Measurements from ENCODE around the gene TMEM170B.

The TMEM170B gene

DNA sequence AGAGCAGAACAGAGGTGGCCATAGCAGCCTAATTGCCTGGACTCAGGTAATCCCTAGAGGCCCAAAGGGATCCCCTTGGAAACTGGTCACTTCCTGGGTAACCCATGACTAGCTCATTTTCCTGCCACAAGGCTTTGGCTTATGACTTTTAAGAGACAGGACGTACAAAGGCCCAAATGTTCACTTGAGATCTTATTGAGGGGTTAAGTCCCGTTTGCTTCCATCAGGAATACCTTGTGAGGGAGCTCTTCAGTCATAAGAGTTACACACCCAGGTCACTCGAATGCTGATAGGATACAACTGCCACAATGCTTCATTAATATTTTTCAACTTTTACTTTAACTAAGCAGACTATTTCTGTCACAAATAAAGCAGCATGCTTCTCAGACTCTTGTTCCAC is 51.7 kb downstream of the TMEM170B start:
- DNase-seq = no peak

DNA sequence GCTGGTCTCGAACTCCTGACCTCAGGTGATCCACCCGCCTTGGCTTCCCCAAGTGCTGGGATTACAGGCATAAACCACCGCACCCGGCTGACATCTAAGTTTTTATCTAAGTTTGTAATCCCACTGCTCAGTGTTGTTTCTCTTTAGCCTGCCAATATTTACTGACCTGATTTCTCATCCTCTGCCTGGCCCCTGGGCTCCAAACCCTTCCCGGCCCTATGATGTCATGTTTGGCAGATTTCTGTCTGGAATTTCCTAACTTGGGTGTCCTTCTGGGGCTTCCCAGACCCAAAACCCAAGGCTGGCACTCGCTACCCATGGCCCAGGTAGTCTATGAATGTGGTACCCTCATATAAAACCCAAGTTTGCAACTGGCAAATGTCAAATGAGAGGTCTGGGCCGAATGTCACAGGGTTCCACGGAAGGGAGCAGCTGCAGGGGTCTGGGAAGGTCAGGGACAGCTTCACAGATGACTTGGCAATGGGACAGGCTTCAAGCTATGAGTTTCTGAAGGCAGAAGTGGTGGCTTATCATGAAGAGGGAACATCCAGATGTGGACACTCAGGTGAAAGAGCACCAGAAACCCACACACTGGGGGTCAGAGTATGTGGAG is 54.9 kb downstream of the TMEM170B start:
- DNase-seq = no peak

DNA sequence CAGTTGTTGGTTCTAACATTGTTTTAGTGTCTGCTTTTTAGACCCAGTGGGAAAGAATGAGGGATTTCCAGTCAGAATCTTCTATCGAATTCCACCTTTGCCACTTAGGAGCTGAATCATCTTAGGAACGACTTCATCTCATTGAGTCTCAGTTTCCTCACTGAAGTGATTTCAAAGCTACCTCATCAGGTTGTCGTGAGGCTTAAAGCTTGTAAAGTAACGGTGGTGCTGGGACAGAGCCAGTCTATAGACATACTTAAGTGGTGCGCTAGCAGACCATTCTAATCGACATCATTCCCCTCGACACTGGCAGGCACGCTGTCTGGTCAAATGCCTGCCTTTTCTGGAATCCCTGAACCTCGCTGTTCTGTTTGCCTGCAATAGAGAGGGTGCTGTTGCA is 55.5 kb downstream of the TMEM170B start:
- DNase-seq = no peak

DNA sequence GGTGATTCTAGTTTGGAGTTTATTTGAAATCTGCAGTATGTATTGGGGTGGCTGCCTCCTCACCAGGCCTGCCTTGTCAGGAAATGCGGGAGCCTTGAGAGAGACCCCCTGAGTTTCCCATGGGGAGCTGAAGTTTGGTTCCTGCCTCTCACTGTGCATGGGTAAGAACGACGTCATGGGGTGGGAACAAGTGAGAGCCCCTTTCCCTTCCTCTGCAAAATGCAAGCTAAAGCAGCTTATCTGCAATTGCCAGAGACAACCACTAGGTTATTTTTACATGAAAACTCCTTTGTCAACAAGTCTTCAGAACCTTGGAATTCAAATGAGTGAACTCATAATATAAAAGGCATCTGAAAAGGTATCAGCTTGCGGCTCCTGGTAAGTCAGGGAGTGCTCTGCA is 58.4 kb downstream of the TMEM170B start:
- DNase-seq = no peak

DNA sequence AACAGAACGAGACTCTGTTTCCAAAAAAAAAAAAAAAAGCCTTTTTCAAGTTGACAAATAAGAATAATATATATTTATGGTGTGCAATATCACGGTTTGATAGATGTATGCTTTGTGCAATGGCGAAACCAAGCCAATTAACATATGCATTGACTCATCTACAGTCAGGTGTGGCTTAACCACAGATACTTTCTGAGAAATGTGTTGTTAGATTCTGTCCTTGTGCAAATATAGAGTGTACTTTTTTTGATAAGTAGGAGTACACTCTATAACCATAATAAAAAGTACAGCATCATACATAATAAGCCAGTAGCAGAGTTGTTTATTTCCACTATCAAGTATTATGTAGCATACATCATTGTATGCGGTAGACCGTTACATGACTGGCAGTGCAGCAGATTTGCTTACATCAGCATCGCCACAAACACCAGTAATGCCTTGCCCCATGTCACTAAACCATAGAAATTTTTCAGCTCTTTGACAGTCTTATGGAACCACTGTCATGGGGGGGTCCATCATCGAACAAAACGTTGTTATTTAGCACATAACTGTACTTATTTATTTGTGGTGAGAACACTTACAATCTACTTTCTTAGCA is 59.2 kb downstream of the TMEM170B start:
- no peak for DNase-seq

DNA sequence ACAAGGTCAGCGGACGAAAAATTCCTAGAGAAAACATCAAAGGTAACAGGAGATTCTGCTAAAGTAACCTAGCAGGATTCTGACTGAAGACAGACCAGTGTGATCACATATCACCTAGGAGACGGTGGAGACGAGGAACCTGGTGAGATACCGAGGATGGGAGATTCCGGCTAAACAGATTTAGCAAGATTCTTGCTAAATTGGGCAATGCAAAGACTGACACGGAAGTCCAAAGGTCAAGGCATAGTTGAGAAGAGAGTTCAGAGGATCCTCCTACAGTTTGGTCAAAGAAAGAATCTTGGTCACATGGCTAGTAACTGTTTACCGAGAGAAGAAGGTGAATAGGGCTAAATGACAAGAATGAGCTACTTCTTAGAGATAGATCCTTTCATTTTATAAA is 61.1 kb downstream of the TMEM170B start:
- DNase-seq = no peak

DNA sequence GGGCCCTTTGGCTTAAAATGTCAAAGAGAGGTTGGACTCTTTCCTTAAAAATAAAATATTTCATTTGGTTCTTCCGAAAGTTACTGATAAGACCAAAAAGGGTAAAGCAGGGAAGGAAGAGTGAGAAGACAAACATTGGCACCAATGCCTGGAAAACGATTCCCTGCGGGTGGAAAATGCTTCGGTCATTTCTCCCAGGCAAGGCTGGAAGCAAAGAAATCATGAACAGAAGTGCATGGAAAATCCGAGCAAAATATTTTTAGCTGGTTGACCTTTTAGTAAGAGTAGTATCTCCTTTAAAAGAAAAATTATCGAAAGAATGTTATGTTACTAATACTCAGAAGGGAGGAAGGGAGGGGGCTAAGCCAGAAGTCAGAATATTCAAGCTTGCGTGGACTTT is 62.7 kb downstream of the TMEM170B start:
- no peak for DNase-seq

DNA sequence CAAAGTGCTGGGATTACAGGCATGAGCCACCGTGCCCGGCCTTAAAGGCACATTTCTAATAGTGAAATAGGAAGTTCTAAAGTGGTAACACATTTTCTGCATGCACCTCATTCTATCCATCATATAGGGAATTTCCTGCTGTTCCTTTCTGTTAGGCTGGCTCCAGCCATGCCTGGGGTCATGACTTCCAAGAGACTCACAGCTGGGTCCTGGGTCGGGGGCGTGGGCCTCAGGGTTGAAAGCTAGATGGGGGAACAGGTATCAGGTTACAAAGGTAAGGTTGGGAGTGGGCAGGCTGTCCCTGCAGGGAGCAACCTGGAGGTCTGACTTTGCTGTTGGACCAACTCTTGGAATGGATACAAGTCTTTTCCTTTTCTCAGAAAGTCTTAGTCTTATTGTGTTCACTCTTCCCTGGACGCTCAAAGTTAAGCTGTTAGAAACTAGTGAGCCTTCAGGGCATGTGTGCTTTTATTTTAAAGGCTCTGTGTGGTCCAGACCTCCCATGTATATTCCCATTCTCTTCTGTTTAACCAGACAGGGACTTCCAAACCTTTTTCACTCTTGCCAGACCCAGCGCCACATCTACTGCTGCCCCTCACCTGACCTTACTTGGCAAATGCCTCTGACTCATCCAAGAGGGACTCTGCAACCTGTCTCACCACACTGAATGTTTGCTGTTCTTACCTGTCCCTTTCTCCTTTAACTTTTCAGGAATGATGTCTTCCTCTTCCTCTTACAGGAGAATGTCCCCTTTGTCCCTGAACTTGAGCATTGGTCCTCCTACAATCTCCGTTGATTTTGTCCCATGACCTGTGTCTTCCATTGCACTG is 64.4 kb downstream of the TMEM170B start:
- no peak for DNase-seq

DNA sequence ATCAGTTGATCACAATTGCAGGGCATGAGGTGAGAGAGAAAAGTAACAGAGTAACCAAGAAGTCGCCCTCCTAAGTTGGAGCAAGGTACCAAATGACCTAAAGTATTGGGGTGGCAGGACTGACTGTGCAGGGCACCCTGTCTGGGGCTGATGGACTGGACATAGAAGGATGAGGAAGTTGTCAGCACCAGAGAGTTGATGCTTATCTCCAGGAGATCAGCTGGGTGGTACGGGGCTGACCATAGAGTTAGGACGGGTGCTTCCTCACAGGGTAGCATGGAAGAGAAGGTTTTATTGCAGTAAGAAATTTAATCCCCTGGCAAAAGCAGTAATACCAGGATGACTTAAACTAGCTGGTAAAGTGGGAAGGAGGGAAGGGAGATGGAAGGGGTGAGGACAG is 66.7 kb downstream of the TMEM170B start:
- no peak for DNase-seq

DNA sequence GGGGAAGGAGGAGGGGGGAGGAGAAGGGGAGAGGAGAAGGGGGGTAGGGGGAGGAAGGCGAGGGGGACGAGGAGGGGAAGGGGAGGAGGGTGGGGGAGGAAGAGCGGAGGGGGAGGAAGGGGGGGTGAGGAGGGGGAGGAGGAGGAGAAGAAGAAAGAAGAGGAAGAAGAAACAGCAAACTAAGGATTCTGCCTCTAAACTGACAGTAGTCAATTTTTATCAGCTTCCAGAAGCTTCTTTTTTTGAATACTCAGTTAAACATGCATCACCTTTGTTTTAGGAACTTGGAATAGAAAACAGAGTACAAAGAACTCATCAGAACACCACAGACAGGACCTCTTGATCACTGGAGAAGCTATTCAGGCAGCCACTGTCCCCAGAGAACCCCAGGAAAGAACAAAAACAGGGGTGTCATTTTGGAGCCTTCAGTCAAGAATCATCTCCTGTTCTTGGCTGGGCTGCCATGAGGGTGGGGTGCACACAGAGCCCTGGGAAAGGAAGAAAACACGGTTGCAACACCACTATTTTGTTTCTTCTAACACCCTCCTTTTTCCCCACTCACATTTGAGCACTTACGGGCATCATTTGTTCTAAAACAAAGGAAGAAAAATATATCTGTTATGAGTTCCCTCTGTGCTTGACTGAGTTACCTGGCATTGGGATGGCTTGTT is 67.4 kb downstream of the TMEM170B start:
- DNase-seq = no peak

DNA sequence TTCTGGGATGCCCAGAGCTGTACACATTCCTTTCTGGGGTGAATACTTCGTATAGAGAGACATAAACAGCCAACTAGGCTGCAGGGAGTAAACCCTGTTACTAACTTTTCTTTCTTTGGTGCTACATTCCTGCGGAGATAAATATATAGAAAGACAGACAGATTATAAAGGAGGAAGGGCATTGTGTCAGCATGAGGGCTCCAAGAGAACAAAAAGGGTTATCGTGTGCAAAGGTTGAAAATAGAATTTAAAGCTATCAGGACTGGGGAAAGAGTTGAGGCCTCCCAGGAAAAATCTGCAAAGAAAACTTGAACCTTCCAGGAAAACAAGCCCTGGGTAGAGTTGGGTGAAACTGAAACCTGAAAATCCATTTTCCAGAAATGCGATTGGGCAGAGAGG is 68.0 kb downstream of the TMEM170B start:
- no peak for DNase-seq

DNA sequence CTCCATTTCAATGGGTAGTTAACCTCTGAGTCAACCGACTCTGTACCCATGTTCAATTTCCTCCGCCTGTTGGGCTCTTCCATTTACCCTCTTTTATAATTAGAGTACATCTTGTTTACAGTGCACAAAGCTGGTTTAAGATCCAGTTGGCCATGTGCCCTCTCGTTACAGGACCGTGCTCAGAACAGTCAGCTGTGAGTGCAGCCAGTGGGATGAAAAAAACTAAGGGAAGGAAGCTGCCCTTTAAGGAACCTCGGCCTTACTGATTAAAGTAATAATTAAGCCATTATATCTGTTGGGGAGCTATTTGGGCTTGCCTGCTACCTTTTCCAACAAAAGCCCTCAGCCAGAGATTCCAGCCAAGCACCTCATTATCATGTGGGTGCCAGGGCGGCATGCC is 68.8 kb downstream of the TMEM170B start:
- DNase-seq = no peak

DNA sequence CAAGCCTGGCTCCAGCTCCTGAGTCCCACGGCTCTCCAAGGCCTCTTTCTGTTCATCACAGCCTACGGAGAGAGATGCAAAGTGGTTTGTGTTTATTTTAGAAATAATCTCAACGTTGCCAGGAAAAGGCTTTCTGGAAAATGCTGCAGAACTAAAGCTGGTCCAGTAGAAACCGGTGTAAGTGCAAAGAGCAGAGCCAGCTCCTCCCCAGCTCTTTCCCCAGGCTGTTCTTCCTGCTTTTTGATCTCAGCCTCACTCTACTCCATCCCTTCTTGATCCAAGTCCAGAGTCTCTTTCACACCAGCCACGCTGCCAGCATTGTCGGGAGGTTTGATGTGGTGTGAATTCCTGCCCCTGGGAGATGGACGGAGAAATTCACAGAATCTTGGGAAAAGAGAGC is 69.8 kb downstream of the TMEM170B start:
- DNase-seq = no peak

DNA sequence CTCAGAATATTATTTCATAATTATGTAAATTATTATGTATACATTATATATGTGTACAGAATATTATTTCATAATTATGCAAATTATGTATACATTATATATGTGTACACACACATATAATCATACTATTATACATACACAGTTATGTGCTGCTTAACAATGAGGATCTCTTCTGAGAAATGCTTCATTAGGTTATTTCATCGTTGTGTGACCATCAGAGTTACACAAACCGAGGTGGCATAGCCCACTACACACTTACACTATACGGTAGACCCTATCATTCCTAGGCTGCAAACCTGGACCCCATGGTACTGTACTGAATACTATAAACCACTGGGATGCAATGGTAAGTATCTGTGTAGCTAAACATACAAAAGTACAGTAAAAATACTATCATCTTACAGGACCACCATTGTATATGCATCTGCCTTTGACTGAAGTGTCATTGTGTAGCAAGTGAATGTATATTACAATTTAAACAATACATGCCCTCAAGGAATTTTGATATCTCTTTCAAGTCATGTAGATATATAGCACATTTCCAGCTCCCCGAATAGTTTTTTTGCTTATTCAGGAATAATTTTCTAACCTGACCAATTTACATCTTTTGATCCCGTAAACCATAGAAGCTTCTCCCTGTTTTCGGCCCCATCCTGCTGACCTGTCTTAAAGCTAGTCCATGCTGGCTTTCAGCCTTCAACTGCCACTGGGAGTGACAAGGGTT is 71.2 kb downstream of the TMEM170B start:
- no peak for DNase-seq

DNA sequence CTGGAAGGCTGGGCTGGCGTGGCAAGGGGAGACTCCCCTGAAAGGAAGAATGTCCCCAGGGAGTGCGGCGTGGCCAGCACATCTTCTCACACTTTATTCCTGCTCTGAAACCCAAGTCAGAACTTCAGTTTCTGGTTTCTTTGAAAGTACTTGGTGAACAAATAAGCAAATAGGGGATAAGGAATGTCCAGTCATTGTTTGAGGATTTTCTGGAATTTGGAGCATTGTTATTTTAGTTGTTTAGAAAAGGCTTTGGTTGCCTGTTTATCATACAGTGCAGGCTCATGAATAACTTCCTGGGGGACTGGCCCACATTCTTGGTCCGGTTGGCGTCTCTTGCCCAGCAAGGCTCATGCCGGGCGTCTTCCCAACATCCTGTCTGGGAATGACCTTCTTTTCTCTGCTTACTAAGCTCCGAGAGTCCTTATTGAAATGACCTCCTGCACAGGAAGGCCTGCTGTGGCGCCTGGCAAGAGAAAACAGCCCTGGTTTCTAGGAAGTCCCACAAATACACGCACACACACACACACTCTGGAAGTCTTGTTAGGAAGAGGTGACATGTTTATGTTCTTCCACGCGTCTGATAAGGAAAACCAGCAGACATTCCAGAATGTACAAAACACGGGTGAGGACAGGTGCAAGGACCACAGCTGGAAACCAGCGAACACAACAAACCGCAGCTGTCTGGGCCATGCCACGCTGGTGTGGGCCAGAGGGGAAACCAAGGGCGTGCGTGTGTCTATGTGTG is 71.9 kb downstream of the TMEM170B start:
- no peak for DNase-seq

DNA sequence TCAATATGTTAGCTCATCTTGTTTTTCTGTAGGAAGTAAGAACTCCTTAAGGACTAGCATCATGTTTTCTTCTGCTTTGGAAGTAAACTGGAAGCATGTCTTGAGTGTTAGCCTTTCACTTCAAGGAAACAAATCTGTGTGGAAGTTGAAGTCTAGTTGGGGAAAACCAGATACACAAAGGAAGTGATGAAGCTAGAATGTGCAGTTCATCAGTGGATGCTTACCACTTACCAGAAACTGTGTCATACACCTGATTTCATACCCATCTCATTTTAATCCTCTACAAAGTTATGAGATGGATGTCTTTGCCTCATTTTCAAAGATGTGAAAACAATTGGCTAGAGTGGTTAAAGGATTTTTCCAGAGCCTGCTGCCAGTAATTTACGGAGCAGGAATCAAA is 75.8 kb downstream of the TMEM170B start:
- no peak for DNase-seq

DNA sequence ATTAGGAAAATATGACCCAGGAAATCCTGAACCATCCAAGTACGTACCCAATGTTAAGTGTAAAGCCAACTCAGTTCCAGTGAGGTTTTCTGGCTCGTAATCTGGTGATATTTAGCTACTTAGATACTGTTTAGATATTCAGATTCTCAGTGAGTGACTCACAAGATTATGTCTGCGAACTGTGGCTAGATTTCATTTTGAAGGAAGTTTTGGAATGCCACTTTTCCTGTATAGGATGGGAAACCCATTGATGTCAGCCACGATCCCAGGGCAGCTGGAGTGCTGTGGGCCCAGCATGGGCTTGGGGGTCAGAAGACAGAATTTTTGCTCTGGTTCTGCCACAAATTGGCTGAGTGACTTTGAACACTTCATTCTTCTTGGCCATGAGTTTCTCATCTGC is 76.3 kb downstream of the TMEM170B start:
- DNase-seq = no peak

DNA sequence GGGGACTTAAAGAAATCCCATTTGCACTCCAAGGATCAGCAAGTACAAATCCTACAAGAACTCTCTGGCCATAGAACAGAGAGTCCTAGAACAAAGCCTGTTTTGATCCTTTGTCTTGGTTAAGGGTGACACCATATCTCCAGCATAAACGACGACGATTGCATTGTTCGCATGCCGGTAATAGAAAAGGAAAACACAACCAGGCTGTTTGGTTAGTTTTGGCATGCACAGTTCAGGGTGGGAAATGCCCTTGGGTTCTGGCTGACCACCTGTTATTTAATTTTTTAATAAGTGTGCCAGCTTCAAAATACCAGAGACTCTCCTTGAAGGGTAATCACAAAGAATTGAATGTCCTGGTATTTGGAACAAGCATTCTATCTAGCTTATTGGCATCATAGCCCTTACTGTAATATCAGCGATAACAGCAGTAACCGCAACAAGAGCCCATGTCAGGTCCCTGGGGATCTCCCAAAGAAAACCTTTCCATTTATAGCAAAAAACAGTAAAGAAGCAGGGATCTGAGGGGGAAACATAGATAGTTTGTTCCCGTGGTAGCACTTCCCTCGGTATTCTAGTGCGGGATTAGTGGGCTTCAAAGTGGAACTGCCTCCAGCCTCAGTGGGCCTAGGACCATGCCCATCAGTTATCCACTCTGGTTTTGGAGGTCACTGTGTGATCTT is 77.1 kb downstream of the TMEM170B start:
- no peak for DNase-seq

DNA sequence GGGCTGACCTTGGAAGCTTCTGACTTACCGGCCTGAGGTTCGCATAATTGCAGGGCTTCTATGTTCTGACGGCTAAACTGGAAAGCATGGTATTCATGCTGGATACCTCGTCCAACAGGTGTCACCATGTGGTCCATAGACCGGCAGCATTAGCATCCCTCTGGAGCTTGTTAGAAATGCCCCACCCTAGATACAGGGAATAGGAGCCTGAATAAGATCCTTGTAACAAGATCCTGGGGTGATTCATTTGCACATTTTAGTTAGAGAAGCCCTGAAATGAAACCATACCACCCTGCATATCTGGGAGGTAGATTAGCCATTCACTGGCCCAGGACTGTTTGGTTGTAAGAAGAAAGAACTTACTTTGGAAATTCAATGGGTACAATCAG is 77.7 kb downstream of the TMEM170B start:
- DNase-seq = no peak

DNA sequence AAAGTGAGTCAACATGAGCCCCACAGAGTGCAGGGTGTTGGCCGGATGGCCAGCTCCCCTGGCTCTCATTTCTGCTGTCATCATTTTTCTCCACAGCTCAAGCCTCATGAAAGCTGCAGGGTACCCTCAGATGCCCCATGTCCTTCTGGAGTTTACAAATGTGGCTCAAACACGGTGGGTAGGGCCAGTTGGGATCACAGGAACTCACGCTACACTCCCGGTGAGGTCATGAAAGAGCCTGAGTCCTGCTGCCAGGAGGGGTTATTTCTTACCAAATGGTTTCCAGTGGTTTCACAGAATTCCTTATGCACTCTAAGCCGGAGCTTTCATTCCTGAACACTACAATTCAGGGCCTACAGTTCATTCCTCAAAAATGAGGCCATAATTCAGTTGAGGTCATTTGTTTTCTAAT is 78.7 kb downstream of the TMEM170B start:
- no peak for DNase-seq

DNA sequence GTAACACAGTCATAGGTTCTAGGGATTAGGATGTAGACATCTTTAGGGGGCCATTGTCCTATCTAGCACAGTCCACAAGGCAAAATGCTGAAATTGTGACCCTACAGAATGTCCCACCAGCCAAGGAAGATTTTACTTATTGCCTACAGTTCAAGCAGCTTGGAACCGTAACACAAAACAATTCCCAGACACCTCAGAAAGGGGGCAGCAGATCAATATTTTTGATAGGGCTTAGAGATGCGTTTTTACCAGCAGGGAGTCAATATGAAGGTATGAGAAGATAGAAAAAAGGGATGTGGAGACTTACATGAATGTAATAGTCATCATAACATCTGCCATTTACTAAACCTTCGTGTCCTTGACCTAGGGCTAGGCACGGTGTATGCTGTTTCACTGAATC is 81.0 kb downstream of the TMEM170B start:
- DNase-seq = no peak

DNA sequence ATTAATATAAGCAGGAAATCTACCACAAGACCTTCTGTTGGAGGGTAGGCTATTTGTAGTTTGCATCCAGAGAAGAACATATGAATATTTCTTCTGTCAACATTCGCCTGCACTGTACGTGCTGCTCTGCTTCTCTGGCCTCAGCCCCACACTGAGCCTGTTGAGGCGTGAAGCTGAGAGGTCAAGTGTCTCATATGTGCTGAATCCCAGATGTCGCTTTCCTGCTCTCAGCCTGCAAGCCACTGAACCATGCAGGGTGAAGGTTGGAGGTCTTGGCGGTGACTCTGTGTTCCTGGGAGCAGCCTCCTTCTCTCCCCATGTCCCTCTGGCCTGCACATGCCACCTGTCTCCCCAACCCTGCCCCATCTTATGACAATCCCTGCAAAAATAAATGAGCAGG is 83.6 kb downstream of the TMEM170B start:
- DNase-seq = no peak

Data from NCI-H187 treated with DMSO at 0.1 percent for 48 hours (cell line).